Transverse colon (tissue), 4 donors: ENCODE measurements around the gene SYCP3. TPM values are rescaled to one million over a fixed set of nuclear protein-coding genes. Genes with fewer than 3 reads are reported as not detected.

Source experiments
- DNase-seq: peaks from one replicate; pipeline ENCODE4 v3.0.0-alpha.2; 2019
- H3K27ac ChIP-seq, 4 donors: fragments of 200-600 bp; sonication (generic); 2 replicates each; pipeline ENCODE4 v1.5.1; 2016 to 2018; ENCODE audit warnings: inconsistent platforms in 4 of 4
- H3K27me3 ChIP-seq: fragments of 200-600 bp; sonication (generic); 2 replicates; pipeline ENCODE4 v1.5.1; 2017; ENCODE audit warnings: inconsistent platforms
- H3K36me3 ChIP-seq, 4 donors: fragments of 200-600 bp; sonication (generic); 2 replicates each; pipeline ENCODE4 v1.5.1; 2017 to 2019; ENCODE audit warnings: inconsistent platforms in 4 of 4
- H3K4me1 ChIP-seq, 4 donors: fragments of 200-600 bp; sonication (generic); 2 replicates each; pipeline ENCODE4 v1.5.1; 2017 to 2020; ENCODE audit warnings: inconsistent platforms in 4 of 4
- H3K4me3 ChIP-seq, 4 donors: fragments of 200-600 bp; sonication (generic); 1 replicate in 1 of 4; 2 replicates in 3 of 4; pipeline versions ENCODE4 v1.5.1 to v1.6.1; 2017 to 2019; ENCODE audit warnings: inconsistent platforms in 4 of 4
- H3K9me3 ChIP-seq, 2 donors: fragments of 200-600 bp; sonication (generic); 2 replicates each; pipeline ENCODE4 v1.5.1; 2017 to 2019; ENCODE audit warnings: inconsistent platforms in 2 of 2
- CTCF ChIP-seq, 5 experiments: fragments of 200-600 bp in 3 of 5; fragments of 450-650 bp in 2 of 5; sonication (generic) in 3 of 5; IDR thresholded peaks; 1 replicate in 2 of 5; 2 replicates in 3 of 5; pipeline ENCODE4 v1.5.1; 2016 to 2017; ENCODE audit warnings: antibody characterized with exemption in 5 of 5, inconsistent platforms in 3 of 5, mild to moderate bottlenecking in 2 of 5, moderate library complexity in 1 of 5
- EP300 ChIP-seq: sonication (generic); formaldehyde crosslinking; IDR thresholded peaks from one replicate; pipeline ENCODE4 v1.6.1; 2017; ENCODE audit warnings: antibody characterized with exemption, low read depth
- POLR2A ChIP-seq: fragments of 450-650 bp; IDR thresholded peaks from one replicate; pipeline ENCODE4 v1.6.1; 2016; ENCODE audit warnings: antibody characterized with exemption, mild to moderate bottlenecking, moderate library complexity
- POLR2AphosphoS5 ChIP-seq, 3 donors: sonication (generic); formaldehyde crosslinking; IDR thresholded peaks; one replicate each; pipeline ENCODE4 v1.6.1; 2016; ENCODE audit warnings: antibody characterized with exemption in 3 of 3
- WGBS, 2 donors: methylation state at CpG; one replicate each; pipeline ENCODE4 v1.1.5; 2018; ENCODE audit warnings: low coverage in 1 of 2; 5-methylcytosine and 5-hydroxymethylcytosine counted together
- in situ Hi-C, 4 donors: fragments of 200-750 bp; cut with MboI; loops; one replicate each; pipeline versions ENCODE4 v1.15.0 to v1.15.1; 2017; ENCODE audit warnings: low sequenced_read_pairs in 3 of 4, low pct_ligation_motif_present in 1 of 4, low pct_unique_long_range_greater_than_20kb in 1 of 4
- intact Hi-C: fragments of 100-400 bp; cut with DNase I; formaldehyde crosslinking; loops from one replicate; pipeline ENCODE4 v1.15.1; 2023; ENCODE audit warnings: low total_unique reads
- total RNA-seq, 4 donors: library from RNA; depleted of rRNA; stranded (reverse); fragments of >200 nt; gene quantifications; one replicate each; pipeline ENCODE4 v1.1.0, GENCODE V29; 2016

SYCP3 gene
- total RNA-seq, result under 1 TPM in 1 of 4 donors, not detected in 3; 0.16 TPM

- TF ChIP-seq CTCF (IDR thresholded peaks at IDR 0.05) (no peak), POLR2AphosphoS5 (IDR thresholded peaks at IDR 0.05) (no peak), EP300 (no peak), POLR2A (no peak)
Observed at GRCh38 chr12:101738920-101739665, at the start of gene SYCP3. TSS of gene SYCP3 (minus strand) at chr12:101739462. CDS start at chr12:101737935, 1,527 bp downstream.

GRCh38 chr12:101785671-101786070, 46.4 kb upstream of the SYCP3 start:
- H3K9me3 ChIP-seq, result no peaks in the 10 kb centered on the region
- TF ChIP-seq POLR2AphosphoS5 (IDR thresholded peaks at IDR 0.05), result no peak
- no peak for TF ChIP-seq POLR2A
- TF ChIP-seq CTCF (IDR thresholded peaks at IDR 0.05), result no peak
- TF ChIP-seq EP300, result no peak
- intact Hi-C loops (no loop called here), in situ Hi-C loops (no loop called here)
- peak overlapping the region in 1 of 4 donors; percentile 74 for H3K27ac ChIP-seq
- peaks cover 0 to 11% (median 2%) of the 10 kb centered on the region in 4 donors for H3K36me3 ChIP-seq
- peaks cover 4 to 32% (median 10%) of the 10 kb centered on the region in 4 donors for H3K4me1 ChIP-seq
- 100% methylated on average over 1 of the region's 1 CpG for WGBS, 2 donors
- no peak overlapping the region for H3K4me3 ChIP-seq
- DNase-seq, result no peak
- H3K27me3 ChIP-seq, result no peaks in the 10 kb centered on the region

More at GRCh38 chr12:101738920-101739665, at the start of gene SYCP3:
- Histone ChIP-seq H3K4me3 (no peak within 1 kb of the TSS), H3K27ac (no peak within 1 kb of the TSS), H3K9me3 (no peaks in the 10 kb centered on the region), H3K4me1 (no peaks in the 10 kb centered on the region), H3K36me3 (peaks cover 0 to 61% (median 17%) of the 10 kb centered on the region in 4 donors), H3K27me3 (no peaks in the 10 kb centered on the region)
- no peak for DNase-seq
- in situ Hi-C loops, result no loop called here
- intact Hi-C loops, result no loop called here
- 98 to 100% methylated on average over 3 to 57 of the region's 57 CpGs for WGBS, 2 donors

GRCh38 chr12:101784376-101784775, 45.1 kb upstream of the SYCP3 start:
- H3K4me1 ChIP-seq, result peaks cover 4 to 40% (median 10%) of the 10 kb centered on the region in 4 donors
- peaks cover 0 to 11% (median 1%) of the 10 kb centered on the region in 4 donors for H3K36me3 ChIP-seq
- peak overlapping the region; percentile 64 to 77 (median 72) for H3K27ac ChIP-seq
- TF ChIP-seq CTCF (IDR thresholded peaks at IDR 0.05) (no peak), POLR2AphosphoS5 (IDR thresholded peaks at IDR 0.05) (no peak), POLR2A (no peak), EP300 (no peak)
- H3K27me3 ChIP-seq, result no peaks in the 10 kb centered on the region
- WGBS, 2 donors, result 44 to 64% methylated on average over 1 of the region's 1 CpG
- no peak overlapping the region for H3K4me3 ChIP-seq
- no peak for DNase-seq
- H3K9me3 ChIP-seq, result no peaks in the 10 kb centered on the region
- intact Hi-C loops (no loop called here), in situ Hi-C loops (no loop called here)

- no peak for DNase-seq
- 20 to 53% methylated on average over 1 to 2 of the region's 2 CpGs for WGBS, 2 donors
- no peaks in the 10 kb centered on the region for H3K9me3 ChIP-seq
- TF ChIP-seq EP300, result no peak
- no peak for TF ChIP-seq POLR2A
- no peak for TF ChIP-seq POLR2AphosphoS5 (IDR thresholded peaks at IDR 0.05)
- no peak for TF ChIP-seq CTCF (IDR thresholded peaks at IDR 0.05)
- peak overlapping the region; percentile 64 to 77 (median 72) for H3K27ac ChIP-seq
- intact Hi-C loops (no loop called here), in situ Hi-C loops (no loop called here)
- H3K4me1 ChIP-seq, result peaks cover 4 to 46% (median 10%) of the 10 kb centered on the region in 4 donors
- no peak overlapping the region for H3K4me3 ChIP-seq
- no peaks in the 10 kb centered on the region for H3K27me3 ChIP-seq
- peaks cover 0 to 9% (median 0%) of the 10 kb centered on the region in 4 donors for H3K36me3 ChIP-seq
Observed at GRCh38 chr12:101783838-101784237, 44.6 kb upstream of the SYCP3 start.
